GM15510 (cell line): ENCODE data around the gene PLEKHA3.

Experiments used
- POLR2A ChIP-seq: IDR thresholded peaks from 3 replicates; pipeline ENCODE4 v1.6.1; 2011; ENCODE audit warnings: borderline replicate concordance; ENCODE audit not compliant: insufficient read length; ENCODE audit errors: extremely low read depth

Gene PLEKHA3

GRCh38 chr2:178473931-178474330 is 6.3 kb upstream of the PLEKHA3 start:
- no peak for TF ChIP-seq POLR2A

GRCh38 chr2:178474560-178474959 is 5.7 kb upstream of the PLEKHA3 start:
- TF ChIP-seq POLR2A = no peak

DNA sequence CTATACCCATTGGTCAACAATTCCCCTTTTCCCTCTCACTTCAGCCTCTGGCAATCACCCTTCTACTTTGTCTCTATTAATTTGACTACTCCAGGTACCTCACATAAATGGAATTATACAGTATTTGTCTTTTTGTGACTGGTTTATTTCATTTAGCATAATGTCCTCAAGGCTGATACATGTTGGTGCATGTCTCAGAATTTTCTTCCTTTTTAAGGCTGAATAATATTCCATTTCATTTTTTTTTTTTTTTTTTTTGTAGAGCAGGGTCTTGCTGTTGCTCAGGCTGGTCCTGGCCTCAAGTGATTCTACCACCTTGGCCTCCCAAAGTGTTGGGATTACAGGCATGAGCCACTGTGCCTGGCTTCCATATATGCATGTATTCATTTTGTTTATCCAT is 3.8 kb upstream of the PLEKHA3 start:
- no peak for TF ChIP-seq POLR2A

DNA sequence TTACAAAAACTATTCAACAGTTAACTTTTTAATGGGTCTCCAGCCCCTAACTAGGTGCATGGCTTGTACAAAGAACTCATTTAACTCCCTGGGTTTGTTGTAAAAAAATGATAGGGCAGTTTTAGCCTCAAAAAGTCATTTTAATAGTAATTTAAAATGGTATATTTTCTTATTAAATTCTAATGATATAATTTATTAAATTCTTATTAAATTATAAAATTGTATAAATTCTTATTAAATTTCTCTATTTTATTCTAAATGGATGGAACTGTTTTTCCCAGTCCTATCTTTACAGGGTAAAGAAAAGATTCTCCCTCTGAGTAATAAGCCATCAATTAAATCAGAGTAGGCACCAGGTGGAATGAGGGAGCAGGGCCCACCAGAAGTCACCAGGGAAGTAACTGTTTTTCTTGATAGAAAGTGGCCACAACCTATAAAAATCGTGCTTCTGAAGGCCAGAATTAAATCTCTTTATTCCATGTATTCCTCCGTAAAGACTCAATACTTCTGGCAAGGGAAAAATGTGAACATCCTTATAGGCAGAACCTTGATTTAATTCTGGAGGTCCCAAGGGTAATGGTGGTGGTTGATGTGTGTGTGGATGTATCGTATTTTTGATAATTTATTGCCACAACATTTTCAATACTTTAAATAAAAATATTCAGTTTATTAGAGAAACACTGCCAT is 2.7 kb upstream of the PLEKHA3 start:
- TF ChIP-seq POLR2A = no peak

DNA sequence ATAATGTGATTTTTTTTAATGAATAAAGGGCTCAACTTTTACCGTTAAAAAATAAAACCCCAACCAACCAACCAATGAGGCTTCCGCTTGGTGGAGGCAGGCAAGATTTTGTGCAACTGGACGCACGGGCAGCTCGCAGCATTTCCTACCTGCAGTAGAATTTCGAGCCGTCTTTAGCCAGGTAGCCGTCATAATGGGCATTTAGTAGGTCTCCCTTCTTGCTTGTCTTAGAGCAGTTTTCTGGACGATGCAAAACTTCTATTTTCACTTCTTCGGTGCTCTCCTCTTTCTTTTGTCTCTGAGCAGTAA is 2.2 kb upstream of the PLEKHA3 start:
- no peak for TF ChIP-seq POLR2A

GRCh38 chr2:178478439-178479274 is 1.6 kb upstream of the PLEKHA3 start, which contains the start of gene FKBP7:
Gene FKBP7 (minus strand): TSS chr2:178478600. CDS start chr2:178478499, 101 bp downstream.
- TF ChIP-seq POLR2A = peak; percentile 79

DNA sequence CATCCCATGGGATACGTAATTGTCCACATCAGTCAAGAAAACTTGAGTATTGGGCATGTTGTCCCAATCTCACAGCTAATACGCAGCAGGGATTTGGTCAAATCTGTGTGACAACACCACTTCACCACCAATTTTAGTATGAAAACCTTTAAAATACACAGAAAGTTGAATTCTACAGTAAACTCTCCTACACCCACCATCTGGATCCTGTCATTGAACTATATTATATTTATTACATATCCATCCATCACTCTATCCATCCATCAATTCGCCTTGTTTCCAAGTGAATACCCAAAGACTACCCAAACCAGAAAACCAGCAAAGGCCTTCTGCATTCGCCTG is 1.0 kb upstream of the PLEKHA3 start:
- TF ChIP-seq POLR2A = no peak

- TF ChIP-seq POLR2A = no peak
Measured at GRCh38 chr2:178479758-178480226, 465 bp upstream of the PLEKHA3 start.

DNA sequence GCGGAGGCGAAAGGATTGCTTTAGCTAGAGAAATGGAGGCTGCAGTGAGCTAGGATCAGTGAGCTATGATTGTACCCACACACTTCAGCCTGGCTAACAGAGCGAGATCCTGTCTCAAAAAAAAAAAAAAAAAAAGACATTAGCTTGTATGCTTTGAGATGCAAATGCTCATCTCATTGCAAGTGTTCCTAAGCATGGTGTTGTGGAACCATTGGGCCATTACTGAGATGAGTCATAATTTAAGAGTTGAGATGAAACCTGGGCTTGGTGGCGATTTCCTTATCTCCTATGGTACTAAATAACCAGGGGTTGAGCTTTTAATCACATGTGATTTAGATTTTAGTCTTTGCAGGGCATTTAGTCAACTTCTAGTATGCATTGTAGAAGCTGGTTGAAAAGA is 2.2 kb downstream of the PLEKHA3 start:
- TF ChIP-seq POLR2A = no peak

- TF ChIP-seq POLR2A = no peak
Measured at GRCh38 chr2:178484245-178485041, 4.2 kb downstream of the PLEKHA3 start.

DNA sequence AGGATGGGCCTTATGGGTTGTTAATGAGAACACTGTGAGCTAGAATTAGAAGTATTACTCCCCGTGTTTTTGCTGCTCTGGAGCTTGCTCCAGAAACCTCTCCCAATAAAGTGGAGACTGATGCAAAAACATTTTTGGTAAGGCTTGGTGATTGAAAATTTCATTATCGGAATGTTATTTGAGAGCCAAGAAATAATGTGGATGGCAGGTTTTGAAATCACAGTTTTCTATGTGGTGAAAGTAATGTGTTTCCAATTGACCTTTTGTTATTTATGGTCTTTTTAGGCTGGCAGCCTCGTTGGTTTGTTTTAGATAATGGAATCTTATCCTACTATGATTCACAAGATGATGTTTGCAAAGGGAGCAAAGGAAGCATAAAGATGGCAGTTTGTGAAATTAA is 5.1 kb downstream of the PLEKHA3 start:
- TF ChIP-seq POLR2A = no peak

DNA sequence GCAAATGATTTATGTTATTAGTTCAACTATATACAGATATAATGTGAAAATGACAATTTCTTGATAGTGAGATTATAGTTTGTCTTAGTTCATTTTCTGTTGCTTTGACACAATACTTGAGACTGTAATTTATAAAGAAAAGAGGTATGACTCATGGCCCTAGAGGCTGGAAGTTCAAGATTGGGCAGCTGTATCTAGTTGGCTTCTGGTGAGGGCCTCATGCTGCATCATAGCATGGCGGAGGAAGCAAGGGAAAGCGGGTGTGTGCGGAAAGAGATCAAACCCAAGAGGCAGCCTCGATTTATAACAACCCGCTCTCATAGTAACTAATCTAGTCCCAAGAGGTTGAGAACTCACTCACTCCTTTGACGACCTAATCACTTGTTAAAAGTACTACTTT is 11.4 kb downstream of the PLEKHA3 start:
- no peak for TF ChIP-seq POLR2A

DNA sequence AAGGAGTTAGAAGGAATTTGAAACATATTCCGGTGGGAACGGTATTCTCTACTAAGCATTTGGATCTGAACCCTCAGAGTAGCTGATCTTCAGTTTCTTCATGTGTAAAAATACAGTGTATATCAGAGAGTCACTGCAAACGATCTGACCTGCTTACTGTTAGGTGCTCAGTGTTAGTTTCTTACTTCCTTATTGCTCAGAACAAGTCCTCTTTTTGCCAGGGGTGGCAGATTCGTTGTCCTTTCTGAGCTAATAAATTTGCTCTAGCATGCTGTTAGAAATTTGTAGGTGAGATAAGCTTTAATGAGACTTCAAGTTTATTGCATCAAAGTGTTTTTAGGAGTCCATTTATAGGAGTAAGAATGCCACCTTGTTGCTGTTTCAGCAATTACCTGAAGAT is 15.8 kb downstream of the PLEKHA3 start:
- no peak for TF ChIP-seq POLR2A

DNA sequence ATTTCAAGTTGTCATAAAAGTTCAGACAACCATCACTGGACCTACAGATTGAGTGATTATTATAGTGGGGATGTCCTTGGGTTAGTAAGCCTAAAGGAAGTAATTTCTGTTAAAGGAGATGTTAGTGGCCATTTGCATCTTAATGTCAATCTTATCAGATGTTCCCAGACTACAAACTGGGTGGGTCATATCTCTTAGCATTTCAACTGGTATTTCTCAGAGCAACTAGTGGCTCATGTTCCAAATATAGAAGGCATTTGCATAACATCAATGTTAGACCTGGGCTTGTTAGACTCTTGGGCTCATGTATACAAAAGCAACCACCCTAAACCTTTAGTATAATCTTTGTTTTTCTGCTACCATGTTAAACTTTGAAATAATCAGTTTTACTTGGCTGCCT is 17.9 kb downstream of the PLEKHA3 start:
- no peak for TF ChIP-seq POLR2A

- no peak for TF ChIP-seq POLR2A
Measured at GRCh38 chr2:178499640-178500039, 19.4 kb downstream of the PLEKHA3 start.

DNA sequence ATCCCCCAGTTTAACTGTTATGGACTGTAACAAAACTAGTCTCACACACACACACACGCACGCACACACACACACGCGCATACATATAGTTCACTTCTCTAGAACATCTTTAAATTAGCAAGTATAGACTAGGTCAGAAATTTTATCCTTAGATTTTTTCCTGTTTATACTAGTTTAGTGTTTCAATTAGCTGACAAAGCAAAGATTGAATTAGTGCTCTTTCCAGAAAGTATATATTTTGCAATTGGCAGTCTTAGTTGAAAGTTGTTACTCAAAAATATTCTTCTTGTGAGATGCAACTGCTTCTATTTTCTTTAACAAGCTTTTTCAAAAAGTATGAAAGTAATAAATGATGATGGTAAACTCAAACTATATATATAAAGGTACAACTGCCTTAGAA is 22.5 kb downstream of the PLEKHA3 start:
- TF ChIP-seq POLR2A = no peak

- no peak for TF ChIP-seq POLR2A
Measured at GRCh38 chr2:178506101-178506500, 25.8 kb downstream of the PLEKHA3 start.

DNA sequence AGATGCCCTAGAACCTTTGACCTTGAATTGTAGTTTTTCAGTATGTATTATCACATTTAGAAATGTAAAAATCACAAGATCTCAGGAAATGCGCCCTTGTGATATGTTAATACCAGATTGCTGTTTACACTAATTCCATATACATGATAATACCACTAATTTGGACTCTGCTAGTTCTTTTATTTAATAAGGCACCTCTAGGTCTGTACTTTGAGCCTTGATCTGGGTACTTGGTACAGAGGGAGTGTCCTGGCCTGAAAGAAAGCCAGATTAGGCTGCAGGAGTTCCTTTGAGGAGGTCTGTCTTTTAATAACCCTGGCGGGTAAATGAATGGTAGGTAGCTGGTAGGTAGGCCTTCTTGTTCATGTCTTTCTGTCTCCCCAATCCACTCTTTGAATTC is 26.3 kb downstream of the PLEKHA3 start:
- no peak for TF ChIP-seq POLR2A
